NT2/D1 (cell line): ENCODE data around the gene SPOCK1.

Source experiments
- SUZ12 ChIP-seq: IDR thresholded peaks from 2 replicates; pipeline ENCODE4 v1.6.1; 2011; ENCODE audit not compliant: insufficient read length, insufficient read depth; ENCODE audit errors: extremely low read depth
- YY1 ChIP-seq: IDR thresholded peaks from 2 replicates; pipeline ENCODE4 v1.6.1; 2011; ENCODE audit not compliant: insufficient read length, insufficient read depth

GRCh38 chr5:137264041-137264440 lies 235.1 kb downstream of the SPOCK1 start:
- TF ChIP-seq SUZ12 (no peak), YY1 (no peak)
